Small intestine (tissue), 7 donors: ENCODE measurements around the gene DUSP23. TPM values are rescaled to one million over a fixed set of nuclear protein-coding genes. Genes with fewer than 3 reads are reported as not detected.

Source experiments
- DNase-seq, 2 donors: peaks; one replicate each; pipeline versions ENCODE4 v3.0.0 to v3.0.0-alpha.2; 2013
- FAIRE-seq: peaks from 2 replicates; lab custom pipeline; 2012; peaks lifted over from hg19 to GRCh38; lab: Jason Lieb, UNC
- H3K27ac ChIP-seq, 3 donors: one replicate each; pipeline ENCODE4 v1.5.1; 2013; ENCODE audit warnings: low read length in 2 of 3, mild to moderate bottlenecking in 2 of 3, control low read depth in 1 of 3, inconsistent platforms in 1 of 3, low read depth in 1 of 3, moderate library complexity in 1 of 3
- H3K27me3 ChIP-seq, 3 donors: one replicate each; pipeline ENCODE4 v1.6.1; 2013; ENCODE audit warnings: low read length in 3 of 3, inconsistent platforms in 1 of 3; ENCODE audit not compliant: control insufficient read depth in 3 of 3, insufficient read depth in 3 of 3
- H3K36me3 ChIP-seq, 3 donors: one replicate each; pipeline ENCODE4 v1.6.1; 2013; ENCODE audit warnings: low read length in 3 of 3, inconsistent platforms in 1 of 3, low read depth in 1 of 3, mild to moderate bottlenecking in 1 of 3, moderate library complexity in 1 of 3; ENCODE audit not compliant: control insufficient read depth in 3 of 3, insufficient read depth in 2 of 3
- H3K4me1 ChIP-seq, 3 donors: one replicate each; pipeline ENCODE4 v1.6.1; 2013; ENCODE audit warnings: low read length in 2 of 3, inconsistent platforms in 1 of 3, low read depth in 1 of 3, mild to moderate bottlenecking in 1 of 3, moderate library complexity in 1 of 3; ENCODE audit not compliant: control insufficient read depth in 3 of 3, insufficient read depth in 2 of 3
- H3K4me3 ChIP-seq, 3 donors: one replicate each; pipeline ENCODE4 v1.5.1; 2013; ENCODE audit warnings: low read length in 3 of 3, control low read depth in 1 of 3, inconsistent platforms in 1 of 3, low read depth in 1 of 3, mild to moderate bottlenecking in 1 of 3, moderate library complexity in 1 of 3
- H3K9me3 ChIP-seq, 2 donors: one replicate each; pipeline ENCODE4 v1.6.1; 2013; ENCODE audit warnings: low read depth in 1 of 2, low read length in 1 of 2; ENCODE audit not compliant: control insufficient read depth in 2 of 2, insufficient read depth in 1 of 2
- WGBS, 3 donors: extraction: QIAGEN DNeasy Blood & Tissue Kit; methylation state at CpG; one replicate each; pipeline ENCODE4 v1.1.7; 2013; 5-methylcytosine and 5-hydroxymethylcytosine counted together
- polyA plus RNA-seq, 4 donors: library from polyadenylated mRNA; stranded (reverse) in 3 of 4; unstranded in 1 of 4; fragments of 200-250 nt in 3 of 4; fragments of 120-200 nt in 1 of 4; gene quantifications; one replicate each; pipeline versions ENCODE4 v1.2.1 to v1.2.3, GENCODE V29; 2013
- donor health status: healthy with polysubstance abuse.
- donor health status: control.
- donor health status: control.
- donor health status: Bipolar disorder and iron deficiency.
- donor health status: healthy.

Gene DUSP23
- polyA plus RNA-seq, 4 donors = 39.2 to 128 (median 85.4) TPM

- Histone ChIP-seq H3K27me3 (no peaks in the 10 kb centered on the region), H3K4me1 (peaks cover 0 to 5% (median 0%) of the 10 kb centered on the region in 3 donors), H3K36me3 (no peaks in the 10 kb centered on the region), H3K9me3 (no peaks in the 10 kb centered on the region), H3K4me3 (no peak overlapping the region), H3K27ac (peak overlapping the region in 1 of 3 donors; percentile 53)
- 83 to 88% (median 84%) methylated on average over 6 of the region's 6 CpGs for WGBS, 3 donors
- no peak for DNase-seq
- FAIRE-seq = no peak
These were observed 46.3 kb downstream of the DUSP23 start for GRCh38 chr1:159827102-159827490.

- Histone ChIP-seq H3K36me3 (no peaks in the 10 kb centered on the region), H3K27ac (peak overlapping the region in 1 of 3 donors; percentile 53), H3K9me3 (no peaks in the 10 kb centered on the region), H3K4me1 (peaks cover 0 to 5% (median 0%) of the 10 kb centered on the region in 3 donors), H3K4me3 (no peak overlapping the region), H3K27me3 (no peaks in the 10 kb centered on the region)
- 64 to 84% (median 64%) methylated on average over 3 of the region's 3 CpGs for WGBS, 3 donors
- FAIRE-seq (no peak), DNase-seq (peak in 1 of 2 donors; percentile 37)
These were observed 46.8 kb downstream of the DUSP23 start for GRCh38 chr1:159827549-159827948.

GRCh38 chr1:159828176-159828575 lies 47.4 kb downstream of the DUSP23 start:
- Histone ChIP-seq H3K27me3 (no peaks in the 10 kb centered on the region), H3K9me3 (no peaks in the 10 kb centered on the region), H3K36me3 (peaks cover 0 to 3% (median 0%) of the 10 kb centered on the region in 3 donors), H3K4me3 (no peak overlapping the region), H3K27ac (no peak overlapping the region), H3K4me1 (peaks cover 0 to 5% (median 0%) of the 10 kb centered on the region in 3 donors)
- 77 to 88% (median 82%) methylated on average over 3 of the region's 3 CpGs for WGBS, 3 donors
- FAIRE-seq (no peak), DNase-seq (no peak)

- Histone ChIP-seq H3K27me3 (no peaks in the 10 kb centered on the region), H3K36me3 (peaks cover 0 to 3% (median 0%) of the 10 kb centered on the region in 3 donors), H3K27ac (no peak overlapping the region), H3K4me3 (no peak overlapping the region), H3K4me1 (peaks cover 0 to 5% (median 0%) of the 10 kb centered on the region in 3 donors), H3K9me3 (no peaks in the 10 kb centered on the region)
- DNase-seq = no peak
- 82 to 84% (median 83%) methylated on average over 11 of the region's 11 CpGs for WGBS, 3 donors
- no peak for FAIRE-seq
These were observed 48.0 kb downstream of the DUSP23 start for GRCh38 chr1:159828581-159829272.

GRCh38 chr1:159829273-159829634 lies 48.5 kb downstream of the DUSP23 start:
- H3K4me1 ChIP-seq = peaks cover 0 to 5% (median 0%) of the 10 kb centered on the region in 3 donors
- 12 to 38% (median 37%) methylated on average over 3 of the region's 3 CpGs for WGBS, 3 donors
- H3K27me3 ChIP-seq = no peaks in the 10 kb centered on the region
- H3K27ac ChIP-seq = no peak overlapping the region
- no peak overlapping the region for H3K4me3 ChIP-seq
- no peak for FAIRE-seq
- peak; percentile 59 to 66 for DNase-seq
- no peaks in the 10 kb centered on the region for H3K9me3 ChIP-seq
- H3K36me3 ChIP-seq = peaks cover 0 to 3% (median 0%) of the 10 kb centered on the region in 3 donors

GRCh38 chr1:159829822-159830465 lies 49.2 kb downstream of the DUSP23 start:
- Histone ChIP-seq H3K27ac (no peak overlapping the region), H3K4me3 (no peak overlapping the region), H3K36me3 (peaks cover 0 to 3% (median 0%) of the 10 kb centered on the region in 3 donors), H3K4me1 (peaks cover 0 to 5% (median 0%) of the 10 kb centered on the region in 3 donors), H3K27me3 (no peaks in the 10 kb centered on the region), H3K9me3 (no peaks in the 10 kb centered on the region)
- WGBS, 3 donors = 86 to 89% (median 89%) methylated on average over 18 of the region's 18 CpGs
- no peak for DNase-seq
- FAIRE-seq = no peak

GRCh38 chr1:159830722-159831121 lies 50.0 kb downstream of the DUSP23 start:
- DNase-seq (no peak), FAIRE-seq (no peak)
- Histone ChIP-seq H3K4me1 (peaks cover 0 to 5% (median 0%) of the 10 kb centered on the region in 3 donors), H3K27me3 (no peaks in the 10 kb centered on the region), H3K4me3 (no peak overlapping the region), H3K36me3 (peaks cover 0 to 3% (median 0%) of the 10 kb centered on the region in 3 donors), H3K9me3 (no peaks in the 10 kb centered on the region), H3K27ac (no peak overlapping the region)
- 82 to 90% (median 84%) methylated on average over 8 of the region's 8 CpGs for WGBS, 3 donors

GRCh38 chr1:159831412-159832141 lies 50.8 kb downstream of the DUSP23 start:
- Histone ChIP-seq H3K27me3 (no peaks in the 10 kb centered on the region), H3K36me3 (peaks cover 0 to 4% (median 0%) of the 10 kb centered on the region in 3 donors), H3K4me1 (peaks cover 0 to 3% (median 0%) of the 10 kb centered on the region in 3 donors), H3K9me3 (no peaks in the 10 kb centered on the region), H3K27ac (no peak overlapping the region), H3K4me3 (no peak overlapping the region)
- DNase-seq = peak in 1 of 2 donors; percentile 22
- 17 to 44% (median 35%) methylated on average over 7 of the region's 7 CpGs for WGBS, 3 donors
- FAIRE-seq = no peak
